ENCODE results near the gene CRYBG3.
"Not testable (repeated sequence)": the region's sequence is repeated elsewhere in the genome, so short reads cannot be mapped to it uniquely, and the experiment has no call there.

CRYBG3 gene

GRCh38 chr3:97821774-97822358, at the start of gene CRYBG3:
Gene CRYBG3 (plus strand): TSS chr3:97822011. CDS start chr3:97822207, 196 bp downstream.
- peak; percentile 94 for DNase-seq

GRCh38 chr3:97772926-97773325, 48.9 kb upstream of the CRYBG3 start:
- DNase-seq = no peak

GRCh38 chr3:97778152-97778551, 43.7 kb upstream of the CRYBG3 start:
- DNase-seq = no peak

- DNase-seq = peak; percentile 62
Measured at GRCh38 chr3:97793420-97794019, 28.3 kb upstream of the CRYBG3 start.

GRCh38 chr3:97795951-97796350, 25.9 kb upstream of the CRYBG3 start:
- DNase-seq = no peak

- no peak for DNase-seq
Measured at GRCh38 chr3:97804471-97804870, 17.3 kb upstream of the CRYBG3 start.

GRCh38 chr3:97810779-97811390, 10.9 kb upstream of the CRYBG3 start:
- no peak for DNase-seq

- no peak for DNase-seq
Measured at GRCh38 chr3:97815149-97815917, 6.5 kb upstream of the CRYBG3 start.

- no peak for DNase-seq
Measured at GRCh38 chr3:97816811-97817210, 5.0 kb upstream of the CRYBG3 start.

GRCh38 chr3:97817965-97818364, 3.8 kb upstream of the CRYBG3 start:
- DNase-seq = no peak

GRCh38 chr3:97820780-97821179, 1.0 kb upstream of the CRYBG3 start:
- DNase-seq = no peak

- peak; percentile 5 for DNase-seq
Measured at GRCh38 chr3:97821287-97821773, 481 bp upstream of the CRYBG3 start.

- DNase-seq = peak; percentile 54
Measured at GRCh38 chr3:97822359-97822775, 556 bp downstream of the CRYBG3 start.

- DNase-seq = peak; percentile 13
Measured at GRCh38 chr3:97823046-97824004, 1.5 kb downstream of the CRYBG3 start.

GRCh38 chr3:97825101-97825500, 3.3 kb downstream of the CRYBG3 start:
- DNase-seq = no peak

- DNase-seq = no peak
Measured at GRCh38 chr3:97827741-97828471, 6.1 kb downstream of the CRYBG3 start.

GRCh38 chr3:97829198-97829597, 7.4 kb downstream of the CRYBG3 start:
- no peak for DNase-seq

GRCh38 chr3:97830638-97831037, 8.8 kb downstream of the CRYBG3 start:
- DNase-seq = no peak

GRCh38 chr3:97831140-97831539, 9.3 kb downstream of the CRYBG3 start:
- DNase-seq = no peak

GRCh38 chr3:97833184-97833583, 11.4 kb downstream of the CRYBG3 start:
- DNase-seq = not testable (repeated sequence)

- no peak for DNase-seq
Measured at GRCh38 chr3:97835761-97836160, 13.9 kb downstream of the CRYBG3 start.

GRCh38 chr3:97838393-97838792, 16.6 kb downstream of the CRYBG3 start:
- no peak for DNase-seq

Measured in suppressor macrophage treated with lipopolysaccharide for 4 hours (primary cell).